C4-2B (cell line): Measurements from ENCODE around the gene LRRFIP1.

ENCODE experiments used
- H3K27ac ChIP-seq: fragments of 450-650 bp; 2 replicates; pipeline ENCODE4 v1.5.1; 2017
- ZFX ChIP-seq: fragments of 450-650 bp; IDR thresholded peaks from 2 replicates; pipeline ENCODE4 v1.6.1; 2017
- TF ChIP-seq, protein P1 (sequence below): fragments of 450-650 bp; conservative IDR thresholded peaks from 2 replicates; pipeline ENCODE4 v1.5.1; 2017; ENCODE audit warnings: mild to moderate bottlenecking

The LRRFIP1 gene

DNA sequence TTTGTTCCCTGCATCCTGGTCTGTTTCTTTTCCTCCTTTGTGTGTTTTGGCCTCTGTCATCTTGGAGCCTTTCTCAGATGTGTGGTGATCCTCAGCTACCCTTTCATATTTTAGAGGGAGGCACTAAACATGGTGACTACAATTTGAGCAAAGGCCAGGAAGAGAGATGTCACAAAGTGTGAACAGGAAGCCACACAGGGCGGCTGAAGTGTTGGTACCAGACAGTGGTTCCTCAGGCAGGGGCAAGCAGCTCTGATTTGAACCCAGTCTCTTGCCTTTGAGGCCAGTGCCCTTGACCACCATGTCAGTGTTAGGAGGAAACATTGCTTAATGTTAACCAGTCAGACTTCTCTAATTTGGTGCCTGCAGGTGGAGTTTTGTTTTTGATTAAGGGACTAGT is 9.2 kb downstream of the LRRFIP1 start:
- H3K27ac ChIP-seq: no peak overlapping the region

DNA sequence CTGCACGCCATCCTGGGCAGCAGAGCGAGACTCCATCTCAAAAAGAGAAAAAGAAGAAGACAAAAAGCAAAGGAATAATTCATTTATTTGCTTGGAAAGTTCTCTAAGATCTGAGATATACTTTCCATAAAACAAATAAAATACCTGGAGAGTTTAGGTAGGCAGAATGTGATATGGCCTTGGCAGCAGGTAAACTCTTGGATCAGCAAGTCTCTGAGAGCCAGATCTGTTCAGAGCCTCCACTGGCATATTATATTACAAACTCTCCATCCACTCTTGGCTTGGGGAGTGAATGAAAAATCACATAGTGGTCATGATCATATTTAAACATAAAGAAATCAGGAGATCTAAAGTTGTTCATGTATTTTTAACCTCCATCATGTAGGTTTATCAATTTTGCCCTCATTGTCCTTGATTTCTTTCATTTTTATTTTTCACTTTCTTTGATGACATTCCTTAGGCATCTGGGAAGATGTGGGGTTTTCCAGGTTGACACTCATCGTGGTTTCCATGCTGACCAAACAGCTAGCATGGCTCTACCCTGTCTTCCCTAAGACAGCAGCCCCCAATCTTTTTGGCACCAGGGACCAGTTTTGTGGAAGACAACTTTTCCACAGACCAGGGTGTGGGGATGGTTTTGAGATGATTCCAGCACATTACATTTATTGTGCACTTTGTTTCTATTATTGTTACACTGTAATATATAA is 10.2 kb downstream of the LRRFIP1 start:
- TF ChIP-seq, protein P1, sequence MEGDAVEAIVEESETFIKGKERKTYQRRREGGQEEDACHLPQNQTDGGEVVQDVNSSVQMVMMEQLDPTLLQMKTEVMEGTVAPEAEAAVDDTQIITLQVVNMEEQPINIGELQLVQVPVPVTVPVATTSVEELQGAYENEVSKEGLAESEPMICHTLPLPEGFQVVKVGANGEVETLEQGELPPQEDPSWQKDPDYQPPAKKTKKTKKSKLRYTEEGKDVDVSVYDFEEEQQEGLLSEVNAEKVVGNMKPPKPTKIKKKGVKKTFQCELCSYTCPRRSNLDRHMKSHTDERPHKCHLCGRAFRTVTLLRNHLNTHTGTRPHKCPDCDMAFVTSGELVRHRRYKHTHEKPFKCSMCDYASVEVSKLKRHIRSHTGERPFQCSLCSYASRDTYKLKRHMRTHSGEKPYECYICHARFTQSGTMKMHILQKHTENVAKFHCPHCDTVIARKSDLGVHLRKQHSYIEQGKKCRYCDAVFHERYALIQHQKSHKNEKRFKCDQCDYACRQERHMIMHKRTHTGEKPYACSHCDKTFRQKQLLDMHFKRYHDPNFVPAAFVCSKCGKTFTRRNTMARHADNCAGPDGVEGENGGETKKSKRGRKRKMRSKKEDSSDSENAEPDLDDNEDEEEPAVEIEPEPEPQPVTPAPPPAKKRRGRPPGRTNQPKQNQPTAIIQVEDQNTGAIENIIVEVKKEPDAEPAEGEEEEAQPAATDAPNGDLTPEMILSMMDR: no peak
- TF ChIP-seq ZFX: no peak
- no peak overlapping the region for H3K27ac ChIP-seq

More for the DNA sequence above, 9.2 kb downstream of the LRRFIP1 start:
- no peak for TF ChIP-seq ZFX
- TF ChIP-seq, protein P1: no peak

DNA sequence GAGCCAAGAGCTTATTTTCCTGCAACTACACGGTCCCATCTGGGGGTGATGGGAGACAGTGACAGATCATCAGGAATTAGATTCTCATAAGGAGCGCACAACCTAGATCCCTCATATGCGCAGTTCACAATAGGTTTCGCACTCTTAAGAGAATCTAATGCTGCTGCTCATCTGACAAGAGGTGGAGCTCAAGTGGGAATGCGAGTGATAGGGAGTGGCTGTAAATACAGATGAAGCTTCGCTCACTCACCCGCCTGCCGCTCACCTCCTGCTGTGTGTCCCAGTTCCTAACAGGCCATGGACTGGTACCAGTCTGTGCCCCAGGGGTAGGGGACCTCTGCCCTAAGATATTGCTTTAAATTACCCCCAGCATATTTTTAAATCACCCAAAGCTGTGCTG is 10.8 kb downstream of the LRRFIP1 start:
- no peak for TF ChIP-seq ZFX
- TF ChIP-seq, protein P1: no peak
- H3K27ac ChIP-seq: no peak overlapping the region

DNA sequence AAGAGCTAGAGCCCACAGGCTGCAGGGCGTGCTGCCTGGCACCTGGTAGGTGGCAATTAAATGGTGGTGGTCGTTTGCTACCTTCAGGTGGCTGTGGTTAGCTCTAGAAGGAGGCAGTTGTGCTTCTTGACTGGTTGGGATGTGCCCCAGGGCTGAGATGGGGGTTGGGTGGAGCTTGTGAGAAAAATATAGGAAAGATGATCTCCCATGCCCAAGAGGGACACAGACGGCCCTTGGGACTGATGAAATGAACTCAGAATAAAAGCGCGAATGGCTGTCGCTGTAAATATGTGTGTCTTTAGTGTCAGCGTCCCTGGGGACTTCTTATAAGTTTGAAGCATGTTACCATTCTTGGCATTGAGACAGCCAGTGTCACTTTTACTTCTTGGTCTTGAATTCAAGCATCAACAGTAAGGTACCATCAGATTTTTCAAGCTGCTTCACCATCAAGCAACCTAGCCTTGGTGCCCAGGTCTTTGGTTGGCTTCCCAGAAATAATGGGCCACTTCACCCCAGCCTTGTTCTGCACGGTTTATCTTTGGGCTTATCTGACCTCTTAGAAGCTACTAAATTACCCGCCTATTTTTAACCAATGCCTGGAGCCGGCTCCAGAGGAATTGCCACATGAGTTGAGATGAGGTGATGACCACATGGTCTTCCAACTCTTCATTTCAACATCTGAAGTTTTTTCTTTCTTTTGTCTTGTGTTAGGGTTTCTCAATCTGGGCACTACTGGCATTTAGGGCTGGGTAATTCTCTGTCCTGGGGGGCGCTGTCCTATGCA is 11.9 kb downstream of the LRRFIP1 start:
- H3K27ac ChIP-seq: no peak overlapping the region
- no peak for TF ChIP-seq ZFX
- TF ChIP-seq, protein P1: no peak

DNA sequence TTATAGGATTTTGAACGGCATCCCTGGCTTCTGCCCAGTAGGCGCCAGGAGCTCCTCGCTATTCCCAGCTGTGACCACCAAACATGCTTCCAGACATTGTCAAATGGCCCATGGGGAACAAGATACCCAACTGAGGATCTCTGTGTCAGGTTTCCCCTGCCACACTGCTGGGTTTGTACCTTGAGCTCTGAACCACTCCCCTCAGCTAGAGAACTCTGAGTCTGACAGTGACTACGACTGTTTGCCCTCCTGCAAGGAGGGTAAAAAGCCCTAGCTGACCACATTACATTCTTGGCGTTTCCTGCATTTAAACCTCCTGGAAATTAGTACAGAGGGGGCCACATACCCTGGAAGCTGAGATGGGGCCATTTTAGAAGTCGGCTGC is 12.4 kb downstream of the LRRFIP1 start:
- no peak for TF ChIP-seq ZFX
- TF ChIP-seq, protein P1: no peak
- H3K27ac ChIP-seq: no peak overlapping the region

DNA sequence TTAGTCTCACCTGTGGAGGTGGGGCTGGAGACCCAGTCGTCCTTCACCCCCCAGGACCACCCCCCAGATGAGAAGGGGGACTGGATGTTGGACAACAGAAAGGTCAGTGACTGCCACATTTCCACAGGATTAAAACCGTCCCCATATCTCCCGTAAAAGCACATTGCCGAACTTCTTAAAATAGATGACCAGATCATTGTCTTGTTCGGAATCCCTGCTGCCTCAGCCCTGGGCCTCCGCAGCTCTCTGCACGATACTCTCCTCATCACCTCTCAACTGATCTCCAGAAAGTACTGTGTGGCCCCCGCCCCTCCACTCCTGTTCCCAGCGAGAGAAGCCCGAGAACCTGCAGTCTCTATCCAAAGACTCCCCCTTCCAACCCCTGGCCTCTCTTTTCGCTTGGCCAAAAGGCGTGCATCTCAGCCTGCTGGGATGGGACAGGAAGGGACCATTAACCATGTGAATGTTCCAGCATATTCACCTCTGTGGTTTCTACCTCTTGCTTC is 13.2 kb downstream of the LRRFIP1 start:
- H3K27ac ChIP-seq: no peak overlapping the region
- TF ChIP-seq ZFX: no peak
- TF ChIP-seq, protein P1: no peak
